NCI-H1930 (cell line): ENCODE results near the gene TIGD1.

Experiments
- DNase-seq, 2 experiments: peaks; one replicate each; lab custom pipeline; 2025; lab: John Stamatoyannopoulos, UW

The TIGD1 gene

GRCh38 chr2:232550354-232551249 is at the start of gene TIGD1, which contains the start of gene EIF4E2:
TIGD1 (minus strand) TSS chr2:232550557; CDS start chr2:232549882, 675 bp downstream.
EIF4E2 (plus strand) TSS chr2:232550689; CDS start chr2:232550725, 36 bp downstream.
- peak; percentile 89 to 93 for DNase-seq

GRCh38 chr2:232598293-232598692 is 47.9 kb upstream of the TIGD1 start:
- no peak for DNase-seq

- DNase-seq: no peak
Measured at GRCh38 chr2:232597362-232598079, 47.2 kb upstream of the TIGD1 start.

- no peak for DNase-seq
Measured at GRCh38 chr2:232593982-232594381, 43.6 kb upstream of the TIGD1 start.

GRCh38 chr2:232592772-232593395 is 42.5 kb upstream of the TIGD1 start:
- no peak for DNase-seq

DNA sequence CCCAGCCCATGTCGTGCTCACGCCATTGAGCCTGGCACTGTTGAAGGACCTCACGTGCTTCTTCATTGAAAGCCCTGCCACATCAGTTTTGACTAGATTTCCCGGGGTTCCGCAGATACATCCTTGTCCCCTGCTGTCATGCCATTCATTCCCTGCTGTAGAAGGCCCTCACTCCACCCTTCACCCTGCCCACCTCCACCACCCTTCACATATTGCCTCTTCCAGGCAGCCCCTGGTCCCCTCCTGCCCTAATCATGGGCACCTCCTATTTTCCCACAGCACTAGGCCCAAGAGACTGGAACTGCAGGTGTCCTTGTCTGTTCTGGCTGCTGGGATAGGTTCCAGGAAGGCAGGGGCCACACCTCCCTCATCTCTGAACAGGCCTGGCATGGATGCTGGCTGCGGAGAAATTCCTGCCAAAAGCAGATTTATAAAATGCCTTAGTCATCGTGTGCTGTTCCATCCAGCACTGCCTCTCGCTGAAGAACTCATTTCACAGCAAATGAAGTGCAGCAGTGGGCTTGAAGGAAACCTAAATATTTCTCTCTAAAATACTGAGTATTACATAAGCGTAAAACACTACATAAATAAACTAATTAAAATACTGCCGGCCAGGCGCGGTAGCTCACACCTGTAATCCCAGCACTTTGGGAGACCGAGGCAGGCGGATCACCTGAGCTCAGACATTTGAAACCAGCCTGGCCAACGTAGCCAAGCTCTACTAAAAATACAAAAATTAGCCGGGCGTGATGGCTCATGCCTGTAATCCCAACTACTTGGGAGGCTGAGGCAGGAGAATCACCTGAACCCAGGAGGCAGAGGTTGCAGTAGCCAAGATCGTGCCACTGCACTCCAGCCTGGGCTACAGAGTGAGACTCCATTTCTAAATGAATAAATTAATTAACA is 38.6 kb upstream of the TIGD1 start:
- DNase-seq: no peak

- DNase-seq: no peak
Measured at GRCh38 chr2:232588031-232588430, 37.7 kb upstream of the TIGD1 start.

GRCh38 chr2:232587512-232587911 is 37.2 kb upstream of the TIGD1 start:
- no peak for DNase-seq

DNA sequence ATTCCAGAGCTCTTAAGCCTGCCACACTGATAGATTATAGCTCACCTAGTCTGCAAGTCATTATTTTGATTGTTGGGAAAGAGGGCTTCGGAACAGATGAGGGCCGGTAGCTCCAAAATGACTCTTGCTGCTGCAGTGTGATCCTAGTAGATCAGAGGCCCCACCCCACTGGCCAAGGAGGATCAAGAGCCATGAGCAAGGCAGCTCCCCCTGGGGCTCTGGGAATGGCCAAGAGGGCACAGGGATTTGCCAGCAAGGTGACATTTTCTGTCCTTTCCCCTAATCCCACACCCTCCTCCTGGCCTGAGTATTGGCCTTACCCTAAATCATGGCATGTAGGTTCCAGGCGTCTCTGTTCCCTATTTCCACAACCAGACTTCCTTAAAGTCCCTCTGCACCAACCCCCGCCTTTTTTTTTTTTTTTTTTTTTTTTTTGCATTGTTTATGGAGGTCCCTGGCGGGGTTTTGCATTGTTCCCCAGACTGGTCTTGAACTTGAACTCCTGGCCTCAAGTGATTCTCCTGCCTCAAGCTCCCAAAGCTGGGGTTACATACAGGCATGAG is 36.7 kb upstream of the TIGD1 start:
- DNase-seq: no peak

GRCh38 chr2:232584238-232584637 is 33.9 kb upstream of the TIGD1 start:
- no peak for DNase-seq

GRCh38 chr2:232581725-232582124 is 31.4 kb upstream of the TIGD1 start:
- no peak for DNase-seq

- DNase-seq: no peak
Measured at GRCh38 chr2:232580648-232580981, 30.3 kb upstream of the TIGD1 start.

GRCh38 chr2:232578626-232579025 is 28.3 kb upstream of the TIGD1 start:
- no peak for DNase-seq

GRCh38 chr2:232577841-232578240 is 27.5 kb upstream of the TIGD1 start:
- DNase-seq: no peak

GRCh38 chr2:232576995-232577394 is 26.6 kb upstream of the TIGD1 start:
- DNase-seq: no peak

GRCh38 chr2:232575404-232575746 is 25.0 kb upstream of the TIGD1 start:
- DNase-seq: no peak

DNA sequence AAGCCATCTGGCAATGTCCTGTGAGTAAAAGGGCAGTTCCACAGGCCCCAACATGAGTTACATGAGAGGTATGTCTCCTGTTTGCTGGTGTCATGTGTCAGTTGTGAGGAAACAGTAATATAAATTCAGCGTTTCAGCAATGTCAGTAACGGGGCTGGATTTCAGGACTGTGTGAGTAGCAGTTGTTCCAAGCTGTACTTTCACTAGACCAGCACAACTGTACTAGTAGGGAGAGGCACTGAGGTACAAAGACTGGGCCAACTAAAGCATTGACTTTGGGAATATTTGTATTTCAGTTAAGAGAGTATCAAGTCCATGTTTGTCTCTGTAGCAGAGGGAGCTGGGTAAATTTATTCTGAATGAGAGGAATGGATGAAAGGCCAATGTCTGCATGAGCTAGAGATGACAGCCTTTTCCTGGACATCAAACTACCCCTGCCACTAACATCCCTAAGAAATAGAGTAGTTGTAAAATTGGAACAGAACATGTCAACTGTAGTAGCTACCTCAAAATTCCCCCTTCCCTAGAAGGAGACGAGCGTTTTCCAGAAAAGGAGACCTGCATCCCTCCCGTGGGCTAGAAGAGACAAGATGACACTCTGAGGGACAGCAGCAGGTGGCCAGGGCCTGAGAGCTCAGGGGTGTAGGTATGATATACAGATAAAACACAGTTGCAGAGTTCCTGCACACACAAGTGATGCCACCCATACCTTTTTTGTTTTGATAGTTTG is 24.5 kb upstream of the TIGD1 start:
- no peak for DNase-seq

DNA sequence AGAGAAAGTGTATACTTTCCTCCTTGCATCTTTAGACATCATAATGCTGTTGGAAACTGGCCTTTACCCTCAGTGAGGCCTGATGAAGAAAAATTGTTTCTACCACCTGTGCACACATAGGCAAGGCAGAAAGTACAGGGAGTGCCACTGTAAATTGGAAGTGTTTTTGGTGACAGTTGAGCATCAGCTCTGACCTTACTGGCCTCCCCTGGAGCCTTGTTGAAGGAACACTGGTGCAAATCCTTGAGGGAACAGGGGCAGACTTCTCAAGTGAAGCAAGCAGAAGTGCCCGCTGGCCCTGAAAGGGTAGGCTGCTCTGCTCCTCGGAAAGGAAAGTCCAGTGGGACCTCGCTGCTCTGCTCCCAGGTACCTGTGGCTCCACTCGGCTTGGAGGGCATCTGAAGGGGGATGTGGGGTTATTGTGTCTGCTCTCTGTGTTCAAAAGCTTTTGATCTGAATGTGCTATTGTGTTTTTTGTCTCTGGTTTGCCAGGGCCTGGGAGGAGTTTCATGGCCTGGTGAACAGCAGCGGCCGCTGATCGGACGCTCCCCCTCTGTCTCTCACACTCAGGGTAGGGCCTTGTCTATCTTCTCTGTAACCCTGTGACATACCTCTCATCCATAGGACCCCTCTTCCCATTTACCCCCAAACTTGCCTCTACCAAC is 23.5 kb upstream of the TIGD1 start:
- DNase-seq: no peak

DNA sequence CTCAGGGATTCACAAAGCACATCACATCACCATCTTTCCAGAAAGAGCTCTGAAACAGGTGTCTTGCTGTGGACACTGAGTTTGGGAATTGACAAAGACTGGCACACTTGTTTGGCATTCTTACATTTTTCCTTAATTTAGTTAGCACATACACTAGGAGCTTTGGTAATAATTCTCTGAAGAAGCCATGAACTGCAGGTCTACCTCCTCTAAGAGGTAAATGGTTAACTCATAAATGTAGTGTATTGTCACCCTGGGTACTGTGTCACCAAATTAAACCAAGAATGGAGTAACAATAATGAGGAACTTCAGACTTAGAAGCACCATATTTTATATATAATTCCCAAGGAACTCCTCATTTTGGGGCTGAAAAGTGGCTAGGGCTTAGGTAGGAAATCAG is 22.7 kb upstream of the TIGD1 start:
- DNase-seq: no peak

- no peak for DNase-seq
Measured at GRCh38 chr2:232571026-232571474, 20.7 kb upstream of the TIGD1 start.
